ENCODE results near the gene CYYR1.

Gene CYYR1

GRCh38 chr21:26570203-26570602, 2.9 kb downstream of the CYYR1 start:
- DNase-seq (ENCODE audit: low read depth), result no peak
- TF ChIP-seq CTCF (conservative IDR thresholded peaks at IDR 0.05; ENCODE audit: low read length), result no peak
- no peak overlapping the region for H3K4me3 ChIP-seq (ENCODE audit: low read length)

- H3K4me3 ChIP-seq (ENCODE audit: low read length), result no peak overlapping the region
- no peak for TF ChIP-seq CTCF (conservative IDR thresholded peaks at IDR 0.05; ENCODE audit: low read length)
- no peak for DNase-seq (ENCODE audit: low read depth)
Observed at GRCh38 chr21:26565546-26565945, 7.5 kb downstream of the CYYR1 start.

GRCh38 chr21:26565111-26565510, 8.0 kb downstream of the CYYR1 start:
- no peak for DNase-seq (ENCODE audit: low read depth)
- no peak for TF ChIP-seq CTCF (conservative IDR thresholded peaks at IDR 0.05; ENCODE audit: low read length)
- H3K4me3 ChIP-seq (ENCODE audit: low read length), result no peak overlapping the region

- DNase-seq (ENCODE audit: low read depth), result no peak
- no peak overlapping the region for H3K4me3 ChIP-seq (ENCODE audit: low read length)
- no peak for TF ChIP-seq CTCF (conservative IDR thresholded peaks at IDR 0.05; ENCODE audit: low read length)
Observed at GRCh38 chr21:26563856-26564503, 9.1 kb downstream of the CYYR1 start.

GRCh38 chr21:26560612-26561011, 12.5 kb downstream of the CYYR1 start:
- H3K4me3 ChIP-seq (ENCODE audit: low read length), result no peak overlapping the region
- DNase-seq (ENCODE audit: low read depth), result no peak
- no peak for TF ChIP-seq CTCF (conservative IDR thresholded peaks at IDR 0.05; ENCODE audit: low read length)

GRCh38 chr21:26559099-26559498, 14.0 kb downstream of the CYYR1 start:
- H3K4me3 ChIP-seq (ENCODE audit: low read length), result no peak overlapping the region
- no peak for TF ChIP-seq CTCF (conservative IDR thresholded peaks at IDR 0.05; ENCODE audit: low read length)
- no peak for DNase-seq (ENCODE audit: low read depth)

GRCh38 chr21:26557106-26557505, 16.0 kb downstream of the CYYR1 start:
- TF ChIP-seq CTCF (conservative IDR thresholded peaks at IDR 0.05; ENCODE audit: low read length), result no peak

More at GRCh38 chr21:26557106-26557505, 16.0 kb downstream of the CYYR1 start:
- no peak overlapping the region for H3K4me3 ChIP-seq (ENCODE audit: low read length)
- no peak for DNase-seq (ENCODE audit: low read depth)

All from AG10803 (cell line).